DOHH2 (cell line): ENCODE measurements around the gene TAGLN2.

Source experiments
- EZH2phosphoT487 ChIP-seq: fragments of 200-600 bp; sonication (generic); IDR thresholded peaks from 2 replicates; pipeline ENCODE4 v1.6.1; 2017; ENCODE audit warnings: borderline replicate concordance, mild to moderate bottlenecking, antibody characterized with exemption, low read length, moderate library complexity, mixed read lengths
- TF ChIP-seq, protein P1 (sequence below): fragments of 200-600 bp; sonication (generic); IDR thresholded peaks from one replicate; pipeline ENCODE4 v1.5.1; 2014; ENCODE audit warnings: antibody characterized with exemption, mild to moderate bottlenecking, low read depth, low read length; ENCODE audit not compliant: poor library complexity, severe bottlenecking

DNA sequence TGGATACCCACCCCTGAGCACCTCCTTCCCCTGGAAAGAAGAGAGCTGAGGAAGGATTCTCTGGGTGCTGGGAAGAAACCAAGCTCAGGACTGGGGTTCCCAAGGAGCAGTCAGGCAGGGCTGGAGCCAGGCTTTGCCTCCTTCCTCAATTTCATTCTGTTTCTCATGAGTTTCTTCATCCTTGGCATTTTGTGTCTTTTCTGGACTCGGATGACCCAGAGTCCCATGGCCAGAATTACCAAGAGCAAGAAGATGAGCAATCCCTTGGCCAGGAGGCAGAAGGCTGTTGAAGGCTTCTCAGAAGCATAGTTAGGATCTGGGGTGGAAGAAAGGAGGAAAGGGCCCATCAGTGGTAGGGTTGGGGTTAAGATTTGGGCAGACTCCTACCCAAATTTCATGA, 26.2 kb upstream of the TAGLN2 start:
- TF ChIP-seq, protein P1, sequence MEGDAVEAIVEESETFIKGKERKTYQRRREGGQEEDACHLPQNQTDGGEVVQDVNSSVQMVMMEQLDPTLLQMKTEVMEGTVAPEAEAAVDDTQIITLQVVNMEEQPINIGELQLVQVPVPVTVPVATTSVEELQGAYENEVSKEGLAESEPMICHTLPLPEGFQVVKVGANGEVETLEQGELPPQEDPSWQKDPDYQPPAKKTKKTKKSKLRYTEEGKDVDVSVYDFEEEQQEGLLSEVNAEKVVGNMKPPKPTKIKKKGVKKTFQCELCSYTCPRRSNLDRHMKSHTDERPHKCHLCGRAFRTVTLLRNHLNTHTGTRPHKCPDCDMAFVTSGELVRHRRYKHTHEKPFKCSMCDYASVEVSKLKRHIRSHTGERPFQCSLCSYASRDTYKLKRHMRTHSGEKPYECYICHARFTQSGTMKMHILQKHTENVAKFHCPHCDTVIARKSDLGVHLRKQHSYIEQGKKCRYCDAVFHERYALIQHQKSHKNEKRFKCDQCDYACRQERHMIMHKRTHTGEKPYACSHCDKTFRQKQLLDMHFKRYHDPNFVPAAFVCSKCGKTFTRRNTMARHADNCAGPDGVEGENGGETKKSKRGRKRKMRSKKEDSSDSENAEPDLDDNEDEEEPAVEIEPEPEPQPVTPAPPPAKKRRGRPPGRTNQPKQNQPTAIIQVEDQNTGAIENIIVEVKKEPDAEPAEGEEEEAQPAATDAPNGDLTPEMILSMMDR = no peak
- TF ChIP-seq EZH2phosphoT487 = no peak
